Left ventricle myocardium inferior (tissue), 1 donor: ENCODE data around the gene TIPRL. TPM values are rescaled to one million over a fixed set of nuclear protein-coding genes. Genes with fewer than 3 reads are reported as not detected.

Source experiments
- DNase-seq: peaks from one replicate; pipeline ENCODE4 v3.0.0-alpha.2; 2020
- H3K27ac ChIP-seq: fragments of 200-600 bp; replicated peaks from 2 replicates; pipeline ENCODE4 v1.8.0; 2021
- H3K27me3 ChIP-seq: fragments of 200-600 bp; 2 replicates; pipeline ENCODE4 v1.8.0; 2021; ENCODE audit warnings: low read depth
- H3K36me3 ChIP-seq: fragments of 200-600 bp; 2 replicates; pipeline ENCODE4 v1.8.0; 2021
- H3K4me1 ChIP-seq: fragments of 200-600 bp; 2 replicates; pipeline ENCODE4 v1.8.0; 2021
- H3K4me3 ChIP-seq: fragments of 200-600 bp; 2 replicates; pipeline ENCODE4 v1.8.0; 2021; ENCODE audit warnings: mild to moderate bottlenecking, moderate library complexity
- H3K9me3 ChIP-seq: fragments of 200-600 bp; replicated peaks from 2 replicates; pipeline ENCODE4 v1.8.0; 2021
- CTCF ChIP-seq: fragments of 200-600 bp; IDR thresholded peaks from 2 replicates; pipeline ENCODE4 v1.8.0; 2021; ENCODE audit warnings: antibody characterized with exemption, mild to moderate bottlenecking, borderline replicate concordance
- intact Hi-C: fragments of 100-400 bp; cut with micrococcal nuclease; formaldehyde crosslinking; loops from one replicate; pipeline ENCODE4 v1.11.0; 2022
- total RNA-seq: library from RNA; stranded (reverse); fragmentation: NEBNext Ultra II Directional; extraction: Animal tissue kit (Norgen Biotek cat#: 25700); gene quantifications from one replicate; pipeline ENCODE4 v1.2.1, GENCODE V29; 2021
- donor health status: DM: no; HTN: yes; CAD: no; lungs with severe emphysema.

The TIPRL gene
- total RNA-seq, 1 donor from 2014 or later = 28.3 TPM

GRCh38 chr1:168159979-168160378 is 18.8 kb upstream of the TIPRL start:
- no peak for TF ChIP-seq CTCF
- H3K27me3 ChIP-seq = no peaks in the 10 kb centered on the region
- peaks cover 39% of the 10 kb centered on the region for H3K9me3 ChIP-seq
- intact Hi-C loops = no loop called here
- H3K27ac ChIP-seq = no peak overlapping the region
- no peak for DNase-seq
- no peaks in the 10 kb centered on the region for H3K4me1 ChIP-seq
- no peaks in the 10 kb centered on the region for H3K36me3 ChIP-seq
- no peak overlapping the region for H3K4me3 ChIP-seq

- Histone ChIP-seq H3K4me3 (no peak overlapping the region), H3K36me3 (no peaks in the 10 kb centered on the region), H3K9me3 (peaks cover 35% of the 10 kb centered on the region), H3K27ac (no peak overlapping the region), H3K27me3 (no peaks in the 10 kb centered on the region), H3K4me1 (no peaks in the 10 kb centered on the region)
- intact Hi-C loops = no loop called here
- no peak for DNase-seq
- no peak for TF ChIP-seq CTCF
These were observed 17.3 kb upstream of the TIPRL start for GRCh38 chr1:168161459-168161858.

- Histone ChIP-seq H3K27me3 (no peaks in the 10 kb centered on the region), H3K27ac (no peak overlapping the region), H3K36me3 (no peaks in the 10 kb centered on the region), H3K4me1 (no peaks in the 10 kb centered on the region), H3K4me3 (no peak overlapping the region), H3K9me3 (peaks cover 16% of the 10 kb centered on the region)
- DNase-seq = no peak
- intact Hi-C loops = no loop called here
- TF ChIP-seq CTCF = no peak
These were observed 15.1 kb upstream of the TIPRL start for GRCh38 chr1:168163670-168164069.

- intact Hi-C loops = no loop called here
- no peak for DNase-seq
- Histone ChIP-seq H3K4me1 (no peaks in the 10 kb centered on the region), H3K36me3 (no peaks in the 10 kb centered on the region), H3K27ac (no peak overlapping the region), H3K4me3 (no peak overlapping the region), H3K27me3 (no peaks in the 10 kb centered on the region), H3K9me3 (peaks cover 11% of the 10 kb centered on the region)
- no peak for TF ChIP-seq CTCF
These were observed 14.0 kb upstream of the TIPRL start for GRCh38 chr1:168164771-168165170.

GRCh38 chr1:168167806-168168205 is 11.0 kb upstream of the TIPRL start:
- Histone ChIP-seq H3K27ac (no peak overlapping the region), H3K9me3 (no peaks in the 10 kb centered on the region), H3K36me3 (no peaks in the 10 kb centered on the region), H3K27me3 (no peaks in the 10 kb centered on the region), H3K4me1 (no peaks in the 10 kb centered on the region), H3K4me3 (no peak overlapping the region)
- intact Hi-C loops = no loop called here
- TF ChIP-seq CTCF = no peak
- no peak for DNase-seq
